ENCODE measurements around the gene VPS72.

Gene VPS72

DNA sequence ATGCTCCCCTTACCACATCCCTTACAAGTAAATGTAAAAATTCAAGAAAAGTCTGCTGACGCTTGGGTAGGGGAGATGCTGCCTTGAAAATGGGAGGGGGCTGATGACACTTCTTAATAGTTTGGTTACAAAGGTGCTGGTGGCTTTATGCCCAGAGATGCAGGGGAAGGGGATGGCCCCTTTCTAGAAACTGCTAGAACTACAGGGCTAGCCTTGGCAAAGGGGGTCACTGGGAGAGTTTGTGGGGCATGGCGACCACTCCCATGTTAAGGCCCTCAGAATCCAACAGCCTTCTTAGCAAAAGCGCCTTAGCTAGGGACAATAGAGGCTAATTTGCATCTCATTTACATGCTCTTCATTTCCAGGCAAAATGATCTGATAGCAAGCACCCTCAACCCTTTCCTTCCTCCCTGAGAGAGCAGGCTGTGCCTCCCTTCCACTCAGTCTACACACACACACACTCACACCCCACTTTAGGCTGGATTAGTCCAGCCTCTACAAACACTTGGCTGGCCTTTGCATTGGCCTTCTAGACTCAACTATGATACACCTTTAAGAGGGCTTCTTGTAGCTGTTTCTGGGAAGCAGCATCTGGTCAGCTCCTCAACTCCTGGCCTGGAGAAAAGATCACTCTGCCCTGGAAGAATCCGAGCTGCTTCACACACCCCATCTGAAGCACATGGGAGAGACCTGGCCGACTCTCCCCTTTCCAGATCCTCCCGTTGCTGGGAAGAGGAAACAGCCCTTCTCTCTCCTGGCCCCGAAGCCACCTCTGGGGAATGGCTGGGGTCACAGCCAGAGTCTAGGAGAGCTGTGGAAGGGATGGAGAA, 45.3 kb downstream of the VPS72 start:
- no peak for DNase-seq (ENCODE audit: low spot score)

DNA sequence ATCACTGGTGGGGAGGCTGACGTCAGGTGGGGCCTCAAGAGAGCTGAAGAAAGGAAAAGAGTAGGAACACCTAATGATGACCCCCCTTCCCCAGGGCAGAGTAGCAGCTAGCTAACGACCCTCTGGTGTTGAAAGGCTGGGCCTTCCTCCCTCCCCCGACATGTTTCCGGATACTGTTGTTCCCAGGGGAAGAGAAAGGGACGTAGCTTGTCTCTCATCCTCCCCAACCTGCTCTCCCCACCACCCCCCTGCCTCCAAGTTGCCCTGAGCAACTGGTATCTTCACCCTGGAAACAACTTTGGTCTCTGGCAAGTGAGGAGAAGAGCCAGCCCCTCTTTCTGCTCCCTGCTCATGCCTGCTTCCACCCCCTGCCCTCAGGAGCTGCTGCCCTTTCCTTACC, 46.0 kb downstream of the VPS72 start:
- no peak for DNase-seq (ENCODE audit: low spot score)

DNA sequence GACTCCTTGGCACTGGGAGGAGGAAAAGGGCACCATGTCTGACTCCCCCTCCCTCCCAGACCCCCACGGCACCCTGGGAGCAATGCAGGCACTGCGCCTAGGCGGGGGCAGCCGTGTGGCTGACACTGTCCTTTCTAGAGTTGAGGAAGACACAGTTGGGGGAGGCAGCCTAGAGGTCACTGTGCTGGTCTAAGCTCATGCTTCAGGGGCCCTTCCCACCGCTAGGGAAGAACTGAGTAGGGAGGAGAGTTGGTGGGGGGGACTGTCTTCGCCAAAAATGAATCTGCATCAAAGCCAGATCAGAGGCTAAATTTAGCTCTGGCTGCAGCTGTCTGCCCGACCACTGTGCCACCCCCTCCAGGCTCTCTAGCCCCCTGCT, 47.0 kb downstream of the VPS72 start:
- no peak for DNase-seq (ENCODE audit: low spot score)

DNA sequence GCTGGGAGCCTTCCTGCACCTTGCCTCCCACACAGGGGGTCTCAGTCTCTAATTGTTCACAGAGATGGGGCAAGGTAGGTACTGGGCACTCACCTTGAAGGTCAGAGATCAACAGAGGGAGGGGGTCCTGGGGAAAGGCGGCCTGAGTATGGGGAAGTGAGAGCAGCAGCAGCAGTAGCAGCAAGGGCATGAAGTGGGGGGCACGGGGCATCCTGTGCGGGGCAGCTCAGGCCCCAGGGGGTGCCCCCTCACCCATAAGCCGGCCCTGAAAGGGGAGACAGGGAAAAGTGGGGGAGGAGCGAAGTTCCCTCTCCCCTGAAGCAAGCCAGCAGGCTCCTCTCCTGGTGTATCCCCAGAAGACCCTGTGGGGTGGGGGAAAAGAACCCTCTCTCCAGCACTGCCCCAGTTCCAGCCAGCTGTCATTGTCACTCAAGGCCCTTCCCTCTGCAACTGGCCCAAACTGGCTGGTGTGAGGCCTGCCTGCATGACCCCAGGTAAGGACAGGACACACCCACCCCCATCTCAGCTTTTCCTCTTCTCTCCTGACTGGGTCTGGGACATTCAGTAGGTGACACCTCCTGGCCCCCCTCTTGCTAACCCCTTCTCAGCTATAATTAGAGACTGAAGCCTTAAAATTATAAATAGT, 47.5 kb downstream of the VPS72 start:
- no peak for DNase-seq (ENCODE audit: low spot score)

GRCh38 chr1:151137789-151138188, 52.2 kb downstream of the VPS72 start:
- no peak for DNase-seq (ENCODE audit: low spot score)

DNA sequence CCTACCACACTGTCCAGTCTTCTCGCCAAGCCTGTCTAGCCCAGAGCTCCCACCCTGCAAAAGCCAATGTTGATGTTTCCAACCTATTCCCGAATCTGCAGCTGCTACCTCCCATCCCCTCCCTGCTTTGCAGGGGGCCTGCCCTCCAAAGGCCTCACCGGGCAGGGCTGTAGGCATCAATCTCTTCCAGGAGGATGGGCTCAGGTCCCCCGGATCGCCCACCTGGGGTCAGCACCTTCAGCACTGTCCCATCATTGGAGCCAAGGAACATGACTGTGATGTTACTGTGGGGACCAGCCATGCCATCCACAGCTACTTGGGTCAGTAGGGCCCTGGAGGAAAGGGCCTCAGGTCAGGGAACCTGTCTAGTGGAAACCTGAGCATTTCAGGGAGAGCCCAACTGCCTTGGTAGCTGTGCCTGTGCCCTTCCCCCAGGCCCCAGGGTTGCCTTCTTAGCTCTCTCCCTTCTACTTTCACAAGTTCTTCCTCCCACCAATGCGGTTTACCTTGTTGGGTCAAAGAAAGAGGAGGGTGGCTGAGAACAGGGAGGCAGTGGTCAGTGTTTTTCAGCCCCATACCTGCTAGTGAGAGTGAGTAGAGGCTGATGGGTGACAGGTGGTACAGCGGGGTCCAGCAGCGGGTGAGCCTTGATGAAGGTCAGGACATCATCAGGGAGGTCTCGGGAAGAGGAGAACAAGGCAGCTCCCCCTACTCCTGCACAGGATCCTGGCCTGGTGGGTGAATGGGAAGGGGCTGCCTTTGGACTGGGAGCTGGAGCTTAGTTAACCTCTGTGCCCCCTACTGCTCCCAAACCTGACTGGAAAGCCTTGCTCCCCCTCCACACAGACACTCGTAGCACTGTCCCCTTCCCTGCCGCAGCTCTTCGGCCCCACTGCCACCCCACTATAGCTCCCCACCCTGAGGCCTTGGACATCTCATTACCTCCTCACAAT, 54.3 kb downstream of the VPS72 start:
- DNase-seq (ENCODE audit: low spot score), result no peak

- no peak for DNase-seq (ENCODE audit: low spot score)
Observed at GRCh38 chr1:151134991-151135390, 55.0 kb downstream of the VPS72 start.

GRCh38 chr1:151134396-151134795, 55.6 kb downstream of the VPS72 start:
- no peak for DNase-seq (ENCODE audit: low spot score)

GRCh38 chr1:151133018-151133806, 56.8 kb downstream of the VPS72 start:
- peak; percentile 69 for DNase-seq (ENCODE audit: low spot score)

DNA sequence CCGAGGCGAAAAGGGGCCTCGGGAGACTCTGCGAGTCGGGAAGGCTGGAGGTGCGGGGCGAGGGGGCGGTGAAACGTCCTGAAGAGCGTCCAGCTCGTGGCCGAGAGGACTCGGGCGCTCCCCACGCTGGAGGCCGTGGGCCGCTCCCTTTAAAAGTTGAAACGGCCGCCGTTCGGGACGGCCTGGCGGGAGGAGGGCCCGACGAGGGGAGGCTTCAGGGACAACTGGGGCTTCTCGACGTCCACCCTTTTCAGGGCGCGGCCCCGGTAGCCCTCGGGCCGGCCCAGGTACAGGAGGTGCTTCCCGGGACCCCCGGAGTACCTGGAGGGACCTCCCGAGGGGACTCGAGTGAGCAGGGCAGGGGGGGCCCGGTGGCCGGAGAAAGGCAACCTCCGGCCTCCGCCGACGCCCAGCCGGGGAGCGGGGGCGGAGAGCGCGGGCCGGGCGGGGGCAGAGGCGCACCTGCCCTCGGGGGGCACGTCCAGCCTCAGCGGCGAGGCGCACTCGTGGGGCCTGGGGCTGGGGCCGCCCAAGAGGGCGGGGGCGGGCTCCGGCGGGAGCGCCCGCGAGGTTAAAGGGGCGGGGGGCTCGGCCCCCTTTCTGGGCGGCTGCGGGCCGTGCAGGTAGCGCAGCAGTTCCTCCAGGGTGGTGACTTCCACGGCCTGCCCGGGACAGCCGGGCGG, 57.5 kb downstream of the VPS72 start:
- peak; percentile 52 for DNase-seq (ENCODE audit: low spot score)

DNA sequence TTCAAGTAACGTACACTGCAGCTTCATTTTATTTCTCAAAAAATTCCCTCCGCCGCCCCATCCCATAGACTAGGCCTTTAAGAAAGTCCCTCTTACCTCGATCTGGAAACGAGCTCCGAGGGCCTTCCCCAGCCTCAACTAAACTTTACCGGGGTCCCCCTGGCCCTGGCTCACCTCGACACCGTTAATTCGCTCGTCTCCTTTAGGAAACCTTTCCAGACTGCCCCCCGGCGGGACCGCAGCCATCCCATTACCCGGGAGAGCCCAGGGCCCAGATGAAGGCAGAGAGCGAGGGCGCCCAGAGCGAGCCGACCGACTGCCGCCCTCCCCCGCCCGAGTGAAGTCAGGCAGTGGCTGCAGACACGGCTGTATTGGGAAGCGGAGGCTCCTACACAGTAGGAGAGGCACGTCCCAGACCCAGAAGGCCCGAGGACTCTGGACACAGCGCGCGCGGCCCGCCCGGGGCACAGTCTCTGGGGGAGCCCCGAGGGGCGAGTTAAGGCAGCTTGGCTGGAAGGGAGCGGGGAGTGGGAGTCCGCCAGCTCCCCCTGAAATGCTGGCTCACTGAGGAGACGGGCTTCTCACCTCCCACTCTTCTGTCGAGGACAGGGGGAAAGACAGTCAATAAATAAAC, 58.2 kb downstream of the VPS72 start:
- peak; percentile 50 for DNase-seq (ENCODE audit: low spot score)

DNA sequence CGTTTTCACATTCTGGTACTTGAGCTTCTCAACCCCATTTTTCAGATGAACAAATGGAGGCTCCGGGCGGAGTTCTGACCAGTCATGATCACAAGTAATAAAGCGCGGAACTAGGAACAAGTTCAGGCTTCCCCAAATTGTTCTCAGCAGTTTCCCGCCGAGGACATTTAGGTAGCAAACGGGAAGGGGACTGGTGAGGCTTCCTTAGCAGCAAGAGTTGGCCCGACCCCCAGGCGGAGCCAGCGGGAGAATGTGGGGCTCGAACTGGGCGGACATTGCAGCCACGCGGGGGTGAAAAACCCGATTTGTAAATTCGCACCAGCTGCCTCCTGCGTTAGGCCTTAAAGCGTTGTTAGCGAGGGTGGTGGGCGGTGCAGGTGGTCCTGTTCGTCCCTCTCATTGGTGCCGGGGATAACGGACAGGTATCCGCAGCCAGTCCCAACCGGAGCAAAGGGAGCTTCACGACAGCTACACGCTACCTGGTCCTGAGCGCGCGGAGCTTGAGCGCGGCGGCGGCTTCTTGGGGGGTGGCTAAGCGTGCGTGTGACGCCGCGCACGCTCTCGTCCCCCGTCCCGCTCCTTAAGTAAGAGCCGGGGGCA, 58.9 kb downstream of the VPS72 start:
- peak; percentile 92 for DNase-seq (ENCODE audit: low spot score)

DNA sequence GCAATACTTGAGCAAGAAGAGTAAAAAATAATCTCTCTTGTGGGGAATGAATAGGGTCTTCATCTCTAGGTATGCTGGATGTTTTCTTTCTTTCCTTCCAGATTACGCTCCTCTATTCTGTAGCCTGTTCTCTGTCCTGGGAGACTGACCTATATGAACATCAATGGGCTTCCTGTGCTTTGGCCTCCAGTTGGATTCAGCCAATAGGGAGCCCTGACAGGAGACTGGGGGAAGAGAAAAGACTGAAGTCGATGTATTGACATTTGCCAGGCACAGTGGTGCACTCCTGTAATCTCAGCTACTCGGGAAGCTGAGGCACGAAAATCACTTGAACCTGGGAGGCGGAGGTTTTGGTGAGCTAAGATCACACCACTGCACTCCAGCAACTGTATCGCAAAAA, 61.2 kb downstream of the VPS72 start:
- DNase-seq (ENCODE audit: low spot score), result no peak

Data from iPS-NIHi11 (cell line).